Neural progenitor cell (in vitro differentiated cells): ENCODE data around the gene TLNRD1.

ENCODE experiments used
- EZH2 ChIP-seq: fragments of 200-600 bp; sonication (generic); IDR thresholded peaks from 2 replicates; pipeline ENCODE4 v1.6.1; 2017; ENCODE audit warnings: antibody characterized with exemption, mild to moderate bottlenecking, moderate library complexity
- TF ChIP-seq, protein P1 (sequence below): fragments of 200-600 bp; sonication (generic); IDR thresholded peaks from 2 replicates; pipeline ENCODE4 v1.5.1; 2017; ENCODE audit warnings: antibody characterized with exemption, mild to moderate bottlenecking

GRCh38 chr15:81050805-81051204, 50.1 kb downstream of the TLNRD1 start:
- TF ChIP-seq, protein P1, sequence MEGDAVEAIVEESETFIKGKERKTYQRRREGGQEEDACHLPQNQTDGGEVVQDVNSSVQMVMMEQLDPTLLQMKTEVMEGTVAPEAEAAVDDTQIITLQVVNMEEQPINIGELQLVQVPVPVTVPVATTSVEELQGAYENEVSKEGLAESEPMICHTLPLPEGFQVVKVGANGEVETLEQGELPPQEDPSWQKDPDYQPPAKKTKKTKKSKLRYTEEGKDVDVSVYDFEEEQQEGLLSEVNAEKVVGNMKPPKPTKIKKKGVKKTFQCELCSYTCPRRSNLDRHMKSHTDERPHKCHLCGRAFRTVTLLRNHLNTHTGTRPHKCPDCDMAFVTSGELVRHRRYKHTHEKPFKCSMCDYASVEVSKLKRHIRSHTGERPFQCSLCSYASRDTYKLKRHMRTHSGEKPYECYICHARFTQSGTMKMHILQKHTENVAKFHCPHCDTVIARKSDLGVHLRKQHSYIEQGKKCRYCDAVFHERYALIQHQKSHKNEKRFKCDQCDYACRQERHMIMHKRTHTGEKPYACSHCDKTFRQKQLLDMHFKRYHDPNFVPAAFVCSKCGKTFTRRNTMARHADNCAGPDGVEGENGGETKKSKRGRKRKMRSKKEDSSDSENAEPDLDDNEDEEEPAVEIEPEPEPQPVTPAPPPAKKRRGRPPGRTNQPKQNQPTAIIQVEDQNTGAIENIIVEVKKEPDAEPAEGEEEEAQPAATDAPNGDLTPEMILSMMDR: no peak
- no peak for TF ChIP-seq EZH2
